Peyer's patch (tissue), 4 donors: ENCODE results near the gene DIS3L2. TPM values are rescaled to one million over a fixed set of nuclear protein-coding genes. Genes with fewer than 3 reads are reported as not detected.

ENCODE experiments used
- DNase-seq, 3 donors: peaks; one replicate each; pipeline ENCODE4 v3.0.0-alpha.2; 2017 to 2019
- H3K27ac ChIP-seq, 4 donors: fragments of 200-600 bp; sonication (generic); one replicate each; pipeline ENCODE4 v1.5.1; 2016 to 2019
- H3K27me3 ChIP-seq, 2 donors: fragments of 200-600 bp; sonication (generic); one replicate each; pipeline ENCODE4 v1.5.1; 2019
- H3K36me3 ChIP-seq, 3 donors: fragments of 200-600 bp; sonication (generic); one replicate each; pipeline ENCODE4 v1.5.1; 2016 to 2019
- H3K4me1 ChIP-seq, 4 donors: fragments of 200-600 bp; sonication (generic); one replicate each; pipeline ENCODE4 v1.5.1; 2016 to 2019
- H3K4me3 ChIP-seq, 4 donors: fragments of 200-600 bp; sonication (generic); 1 replicate in 3 of 4; 2 replicates in 1 of 4; pipeline ENCODE4 v1.5.1; 2016 to 2019; ENCODE audit warnings: mild to moderate bottlenecking in 1 of 4
- H3K9me3 ChIP-seq, 4 donors: fragments of 200-600 bp; sonication (generic); one replicate each; pipeline ENCODE4 v1.5.1; 2016 to 2019; ENCODE audit warnings: mild to moderate bottlenecking in 1 of 4
- CTCF ChIP-seq, 6 experiments: fragments of 450-650 bp in 4 of 6; fragments of 200-600 bp in 2 of 6; sonication (generic) in 1 of 6; IDR thresholded peaks; one replicate each; pipeline ENCODE4 v1.5.1; 2017 to 2019; ENCODE audit warnings: antibody characterized with exemption in 6 of 6, mild to moderate bottlenecking in 3 of 6, moderate library complexity in 1 of 6
- POLR2A ChIP-seq, 2 donors: fragments of 450-650 bp; IDR thresholded peaks; one replicate each; pipeline ENCODE4 v1.5.1; 2017; ENCODE audit warnings: antibody characterized with exemption in 2 of 2, mild to moderate bottlenecking in 2 of 2, moderate library complexity in 2 of 2
- total RNA-seq, 4 donors: library from RNA; depleted of rRNA; stranded (reverse); fragments of >200 nt; gene quantifications; one replicate each; pipeline ENCODE4 v1.1.0, GENCODE V29; 2016

Gene DIS3L2
- total RNA-seq, 4 donors from 2014 or later: 26.4 to 147 (median 58.3) TPM

GRCh38 chr2:232263295-232263694 lies 301.8 kb downstream of the DIS3L2 start:
- Histone ChIP-seq H3K4me3 (no peak overlapping the region), H3K4me1 (no peaks in the 10 kb centered on the region), H3K27ac (no peak overlapping the region), H3K27me3 (no peaks in the 10 kb centered on the region), H3K9me3 (no peaks in the 10 kb centered on the region), H3K36me3 (peaks cover 0 to 39% (median 0%) of the 10 kb centered on the region in 3 donors)
- TF ChIP-seq POLR2A (IDR thresholded peaks at IDR 0.05) (no peak), CTCF (IDR thresholded peaks at IDR 0.05) (no peak)
- no peak for DNase-seq

- H3K9me3 ChIP-seq: no peaks in the 10 kb centered on the region
- DNase-seq: no peak
- H3K4me1 ChIP-seq: no peaks in the 10 kb centered on the region
- H3K36me3 ChIP-seq: peaks cover 0 to 39% (median 0%) of the 10 kb centered on the region in 3 donors
- no peak for TF ChIP-seq POLR2A (IDR thresholded peaks at IDR 0.05)
- TF ChIP-seq CTCF (IDR thresholded peaks at IDR 0.05): no peak
- H3K27me3 ChIP-seq: no peaks in the 10 kb centered on the region
- no peak overlapping the region for H3K27ac ChIP-seq
- H3K4me3 ChIP-seq: no peak overlapping the region
Observed at GRCh38 chr2:232264081-232264480, 302.6 kb downstream of the DIS3L2 start.

GRCh38 chr2:232265329-232265728 lies 303.8 kb downstream of the DIS3L2 start:
- TF ChIP-seq CTCF (IDR thresholded peaks at IDR 0.05) (no peak), POLR2A (IDR thresholded peaks at IDR 0.05) (no peak)
- DNase-seq: no peak

GRCh38 chr2:232268636-232269165 lies 307.2 kb downstream of the DIS3L2 start:
- no peak for TF ChIP-seq POLR2A (IDR thresholded peaks at IDR 0.05)
- no peak for TF ChIP-seq CTCF (IDR thresholded peaks at IDR 0.05)

More at GRCh38 chr2:232265329-232265728, 303.8 kb downstream of the DIS3L2 start:
- H3K4me3 ChIP-seq: no peak overlapping the region
- peaks cover 0 to 39% (median 0%) of the 10 kb centered on the region in 3 donors for H3K36me3 ChIP-seq
- H3K27ac ChIP-seq: no peak overlapping the region
- no peaks in the 10 kb centered on the region for H3K9me3 ChIP-seq
- H3K27me3 ChIP-seq: no peaks in the 10 kb centered on the region
- H3K4me1 ChIP-seq: no peaks in the 10 kb centered on the region

GRCh38 chr2:232269867-232270266 lies 308.4 kb downstream of the DIS3L2 start:
- Histone ChIP-seq H3K27me3 (no peaks in the 10 kb centered on the region), H3K4me3 (no peak overlapping the region), H3K4me1 (no peaks in the 10 kb centered on the region), H3K27ac (no peak overlapping the region), H3K36me3 (peaks cover 0 to 7% (median 0%) of the 10 kb centered on the region in 3 donors), H3K9me3 (no peaks in the 10 kb centered on the region)
- TF ChIP-seq POLR2A (IDR thresholded peaks at IDR 0.05): no peak
- no peak for TF ChIP-seq CTCF (IDR thresholded peaks at IDR 0.05)
- no peak for DNase-seq

More at GRCh38 chr2:232268636-232269165, 307.2 kb downstream of the DIS3L2 start:
- Histone ChIP-seq H3K4me1 (no peaks in the 10 kb centered on the region), H3K27me3 (no peaks in the 10 kb centered on the region), H3K4me3 (no peak overlapping the region), H3K36me3 (peaks cover 0 to 18% (median 0%) of the 10 kb centered on the region in 3 donors), H3K9me3 (no peaks in the 10 kb centered on the region), H3K27ac (no peak overlapping the region)
- DNase-seq: no peak
